GM19395 (cell line): ENCODE results near the gene ADARB2.
"Not testable (repeated sequence)": the region's sequence is repeated elsewhere in the genome, so short reads cannot be mapped to it uniquely, and the experiment has no call there.

Experiments
- ATAC-seq: cut with Tn5 transposase; IDR thresholded peaks from one replicate; pipeline ENCODE4 v1.9.1; 2021; ENCODE audit warnings: mild to moderate bottlenecking, moderate library complexity; ENCODE audit not compliant: unreplicated experiment

The ADARB2 gene

DNA sequence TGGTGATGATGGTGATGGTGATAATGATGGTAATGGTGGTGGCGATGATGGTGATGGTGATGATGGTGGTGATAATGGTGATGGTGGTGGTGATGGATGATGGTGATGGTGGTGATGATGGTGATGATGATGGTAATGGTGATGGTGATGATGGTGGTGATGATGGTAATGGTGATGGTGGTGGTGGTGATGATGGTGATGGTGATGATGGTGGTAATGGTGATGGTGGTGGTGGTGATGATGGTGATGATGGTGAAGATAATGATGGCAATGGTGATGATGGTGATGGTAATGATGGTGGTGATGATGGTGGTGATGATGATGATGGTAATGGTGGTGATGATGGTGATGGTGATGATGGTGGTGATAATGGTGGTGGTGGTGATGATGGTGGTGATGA, 517.5 kb downstream of the ADARB2 start:
- not testable (repeated sequence) for ATAC-seq

DNA sequence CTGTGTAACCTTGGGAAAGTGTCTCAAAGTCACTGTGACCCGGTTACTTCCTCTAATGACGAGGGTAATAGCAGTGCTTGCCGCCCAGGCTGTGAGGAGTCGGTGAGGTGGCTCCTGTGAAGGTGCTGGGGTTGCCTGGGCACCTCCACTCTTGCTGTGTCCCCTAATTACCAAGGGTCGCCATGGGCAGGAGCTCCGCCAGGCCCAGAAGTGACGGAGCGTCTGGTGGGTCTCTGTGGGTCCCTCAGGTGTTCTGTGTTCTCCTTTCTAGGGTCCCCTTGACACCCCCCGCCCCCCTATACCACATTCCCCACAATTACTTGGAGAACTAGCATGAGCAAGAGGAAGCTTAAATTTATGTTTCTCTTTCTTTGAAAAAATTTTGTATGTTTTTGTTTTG, 519.7 kb downstream of the ADARB2 start:
- no peak for ATAC-seq

GRCh38 chr10:1217237-1217587, 520.1 kb downstream of the ADARB2 start:
- ATAC-seq: no peak

DNA sequence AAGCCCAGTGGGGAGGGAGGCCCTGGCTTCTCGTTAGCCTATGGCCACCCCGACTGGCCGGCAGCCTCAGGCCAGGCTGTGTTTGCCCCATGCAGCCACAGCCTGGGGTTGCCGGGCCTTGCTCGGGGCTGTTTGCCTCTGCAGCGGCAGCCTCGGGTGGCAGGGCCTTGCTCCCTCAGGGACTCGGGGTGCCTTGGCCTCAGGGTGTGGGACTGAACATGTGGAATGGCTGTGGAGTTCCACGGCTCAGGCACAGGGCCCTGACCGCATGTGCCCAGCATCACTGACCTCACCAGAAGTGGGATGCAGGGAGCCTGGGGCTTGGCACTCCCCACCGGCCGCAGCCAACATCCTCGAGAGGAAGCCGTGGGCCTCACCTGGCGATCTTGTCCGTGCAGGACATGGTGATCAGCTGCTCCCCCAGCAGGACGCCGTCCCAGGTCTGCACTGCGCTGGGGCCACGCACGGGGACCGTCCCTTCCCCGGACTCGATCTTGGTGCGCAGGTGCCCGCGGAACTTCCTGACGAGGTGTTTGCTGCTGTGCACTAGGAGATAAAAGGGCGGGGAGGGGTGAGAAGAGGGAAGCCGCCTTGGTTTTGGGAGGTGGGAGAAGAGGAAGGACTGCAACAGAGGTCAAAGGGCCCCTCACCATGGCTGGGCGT, 520.6 kb downstream of the ADARB2 start:
- ATAC-seq: no peak

- no peak for ATAC-seq
Measured at GRCh38 chr10:1215862-1216573, 521.3 kb downstream of the ADARB2 start.

- no peak for ATAC-seq
Measured at GRCh38 chr10:1214882-1215540, 522.3 kb downstream of the ADARB2 start.

- no peak for ATAC-seq
Measured at GRCh38 chr10:1214071-1214675, 523.2 kb downstream of the ADARB2 start.

DNA sequence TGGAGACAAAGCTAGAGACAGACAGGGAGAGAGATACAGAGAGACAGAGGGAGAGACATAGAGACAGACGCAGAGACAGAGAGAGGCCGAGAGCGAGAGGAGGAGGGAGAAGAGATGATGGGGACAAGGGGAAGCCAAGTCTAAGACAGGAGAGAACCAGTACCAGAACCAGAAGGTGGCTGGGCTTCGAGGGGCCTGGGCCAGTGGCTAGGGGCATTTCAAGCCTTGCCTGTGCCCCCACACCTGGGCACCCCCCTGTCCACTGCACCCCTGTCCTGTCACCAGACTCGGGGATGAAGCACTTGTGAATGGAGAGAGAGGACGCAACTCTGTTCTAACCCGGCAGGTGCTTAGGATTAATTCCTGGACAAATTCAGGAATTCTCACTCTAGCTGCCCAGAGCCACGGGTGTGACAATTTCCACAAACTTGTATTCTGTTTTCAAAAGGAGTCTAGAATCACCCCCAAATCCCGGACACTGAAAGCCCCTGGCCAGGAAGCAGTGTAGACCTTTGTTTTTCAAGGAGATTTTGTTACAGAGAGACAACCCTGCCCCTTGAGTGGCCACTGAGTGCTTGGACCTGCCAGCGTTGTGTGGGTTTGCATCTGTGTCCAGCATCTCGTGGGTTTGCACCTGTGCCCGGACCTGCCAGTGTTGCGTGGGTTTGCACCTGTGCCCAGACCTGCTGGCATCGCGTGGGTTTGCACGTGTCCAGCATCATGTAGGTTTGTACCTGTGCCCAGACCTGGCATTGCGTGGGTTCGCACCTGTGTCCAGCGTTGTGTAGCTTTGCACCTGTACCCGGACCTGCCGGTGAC, 523.9 kb downstream of the ADARB2 start:
- no peak for ATAC-seq

DNA sequence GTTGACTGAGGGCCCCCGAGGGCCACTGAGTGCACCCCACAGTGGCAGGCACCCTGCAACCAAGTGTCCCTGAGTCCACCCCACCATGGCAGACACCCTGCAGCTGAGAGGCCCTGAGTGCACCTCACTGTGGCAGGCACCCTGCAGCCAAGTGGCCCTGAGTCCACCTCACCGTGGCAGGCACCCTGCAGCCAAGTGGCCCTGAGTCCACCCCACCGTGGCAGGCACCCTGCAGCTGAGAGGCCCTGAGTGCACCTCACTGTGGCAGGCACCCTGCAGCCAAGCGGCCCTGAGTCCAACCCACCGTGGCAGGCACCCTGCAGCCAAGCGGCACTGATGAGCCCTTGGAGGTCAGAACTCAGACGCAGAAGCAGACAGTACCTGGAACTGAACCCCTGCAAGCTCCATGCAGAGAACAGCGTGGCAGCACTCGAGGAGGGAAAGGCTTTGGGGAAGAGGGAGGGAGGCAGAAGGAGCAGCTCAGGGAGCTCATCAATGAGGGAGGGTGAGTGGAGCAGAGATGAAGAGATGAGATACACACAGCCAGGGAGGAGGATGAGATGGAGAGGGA, 524.7 kb downstream of the ADARB2 start:
- ATAC-seq: no peak

DNA sequence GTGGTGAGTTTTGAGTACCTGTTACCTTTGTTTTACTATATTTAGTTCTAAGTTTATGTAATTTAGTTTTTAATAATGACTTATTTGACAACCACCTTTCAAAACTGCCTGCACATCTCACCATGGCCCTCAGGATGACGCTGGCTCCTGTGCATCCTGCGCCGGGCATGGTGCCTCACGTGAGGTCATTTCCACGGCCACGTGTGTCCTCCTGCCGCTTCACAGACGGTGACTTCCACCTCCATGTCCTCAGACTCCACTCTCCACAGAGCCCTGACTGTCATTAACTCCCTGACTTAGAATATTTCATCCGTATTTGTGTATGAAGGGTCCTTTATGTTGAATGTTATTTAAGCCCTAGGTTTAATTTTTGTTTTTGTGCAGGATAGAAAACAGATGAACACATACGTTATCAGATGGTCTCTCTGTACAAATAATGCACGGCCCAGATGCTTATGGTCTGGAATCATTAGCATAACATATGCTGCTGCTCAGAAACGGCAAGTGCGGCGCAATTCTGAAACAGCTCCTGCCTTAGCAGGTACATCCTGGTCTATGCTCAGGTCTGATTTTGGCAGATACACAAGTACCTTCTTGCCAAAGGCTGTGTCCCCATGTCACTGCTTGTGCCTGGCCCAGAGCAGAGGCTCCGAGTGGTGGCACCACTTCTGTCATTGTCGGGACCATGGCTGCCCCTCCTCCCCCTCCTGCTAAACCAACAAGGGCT, 525.3 kb downstream of the ADARB2 start:
- no peak for ATAC-seq

- no peak for ATAC-seq
Measured at GRCh38 chr10:1210667-1211066, 526.7 kb downstream of the ADARB2 start.

DNA sequence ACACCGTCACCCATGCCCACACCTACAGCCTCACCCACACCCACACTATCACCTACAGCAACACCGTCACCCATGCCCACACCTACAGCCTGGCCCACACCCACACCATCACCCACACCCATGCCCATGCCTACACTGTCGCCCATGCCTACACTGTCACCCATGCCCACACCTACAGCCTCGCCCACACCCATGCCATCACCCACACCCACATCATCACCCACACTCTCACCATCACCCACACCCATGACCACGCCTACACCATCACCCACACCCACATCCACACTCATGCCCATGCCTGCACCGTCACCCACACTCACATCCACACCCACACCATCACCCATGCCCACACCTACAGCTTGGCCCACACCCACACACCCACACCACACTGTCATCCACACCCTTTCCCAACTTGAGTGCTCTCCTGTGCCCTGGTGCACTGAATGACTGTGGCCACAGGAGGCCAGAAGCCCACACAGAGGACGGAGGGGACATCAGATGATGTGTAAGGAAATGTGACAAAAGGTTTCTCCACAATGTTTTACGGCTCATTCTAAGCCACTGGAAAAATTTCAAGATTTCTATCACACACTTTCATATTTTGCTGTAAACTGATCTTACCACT, 527.9 kb downstream of the ADARB2 start:
- ATAC-seq: no peak

DNA sequence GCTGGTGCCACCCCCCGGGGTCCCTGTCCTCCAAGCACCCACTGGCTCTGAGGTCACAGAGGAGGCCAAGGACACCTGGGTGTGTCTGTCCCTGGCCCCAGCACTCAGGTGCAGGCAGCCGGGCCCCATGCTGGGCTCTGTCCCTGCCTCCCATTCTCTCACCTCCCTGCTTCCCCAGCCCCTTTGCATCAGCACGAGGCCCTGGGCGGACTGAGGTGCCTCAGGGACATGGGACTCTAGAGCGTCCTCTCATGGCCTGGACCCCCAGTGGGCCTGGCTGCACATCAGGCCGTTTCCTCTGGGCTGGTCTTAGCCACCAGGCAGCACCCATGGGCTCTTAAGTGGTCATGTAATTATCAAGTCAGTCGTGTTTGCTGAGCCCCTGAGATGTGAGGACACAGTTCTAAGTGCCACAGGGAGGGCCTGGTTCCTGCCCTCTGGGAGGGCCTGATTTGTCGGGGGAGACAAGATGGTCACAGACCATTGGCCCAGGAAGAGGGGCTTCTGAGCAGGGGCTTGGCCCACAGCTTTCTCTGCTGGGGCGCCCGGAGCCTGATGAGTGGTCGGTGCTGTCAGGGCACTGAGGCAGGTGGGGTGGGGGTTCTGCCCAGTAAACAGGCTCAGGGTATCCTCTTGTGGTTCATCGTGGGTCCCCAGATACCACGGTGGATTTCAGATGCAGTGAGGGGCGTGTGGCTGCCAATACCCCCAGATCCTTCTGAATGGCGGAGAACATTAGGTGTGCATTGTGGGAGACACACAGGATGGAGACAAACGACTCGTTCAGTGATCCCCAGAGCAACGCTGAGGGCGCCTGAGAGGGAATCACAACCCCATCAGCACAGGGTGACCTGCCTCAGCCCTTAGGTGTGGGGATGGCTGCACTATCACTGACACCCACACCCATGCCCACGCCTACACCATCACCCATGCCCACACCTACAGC, 528.7 kb downstream of the ADARB2 start:
- no peak for ATAC-seq

- no peak for ATAC-seq
Measured at GRCh38 chr10:1206601-1207000, 530.7 kb downstream of the ADARB2 start.

GRCh38 chr10:1206101-1206500, 531.2 kb downstream of the ADARB2 start:
- no peak for ATAC-seq

- ATAC-seq: no peak
Measured at GRCh38 chr10:1205450-1206030, 531.8 kb downstream of the ADARB2 start.

GRCh38 chr10:1204434-1205326, 532.6 kb downstream of the ADARB2 start:
- no peak for ATAC-seq
